AG04449 (cell line): ENCODE measurements around the gene TYMP.

ENCODE experiments used
- CTCF ChIA-PET: fragments of 350-600 bp; formaldehyde crosslinking; extraction: SDS; loops from one replicate; lab custom pipeline; 2021; ENCODE audit warnings: antibody characterized with exemption; lab: Yijun Ruan, JAX
- POLR2A ChIA-PET: fragments of 400-600, 350-600 bp; formaldehyde crosslinking; extraction: SDS; loops from one replicate; lab custom pipeline; 2020; ENCODE audit warnings: antibody characterized with exemption, inconsistent platforms; lab: Yijun Ruan, JAX
- DNase-seq: peaks from one replicate; pipeline ENCODE4 v3.0.0-alpha.2; 2010; ENCODE audit warnings: low read depth, low spot score
- H3K4me3 ChIP-seq: 2 replicates; pipeline ENCODE4 v1.5.1; 2011; ENCODE audit warnings: low read depth, mild to moderate bottlenecking, control low read depth, low read length
- CTCF ChIP-seq: IDR thresholded peaks from one replicate; pipeline ENCODE4 v1.5.1; 2011; ENCODE audit warnings: mild to moderate bottlenecking, moderate library complexity, low read length, control low read depth, inconsistent platforms; ENCODE audit not compliant: insufficient read depth; ENCODE audit errors: missing control alignments

TYMP gene

GRCh38 chr22:50576070-50576469, 46.3 kb upstream of the TYMP start:
- TF ChIP-seq CTCF = peak; percentile 25
- H3K4me3 ChIP-seq = no peak overlapping the region
- CTCF ChIA-PET = interaction anchor here (0.7 to 8.8 kb wide), 10 partner anchors 11 to 136 kb away, joined by 3 to 124 read pairs (median 4); partner anchors contain the start of genes ARSA, SCO2 and SYCE3
- DNase-seq = no peak
- POLR2A ChIA-PET = no interaction called here

DNA sequence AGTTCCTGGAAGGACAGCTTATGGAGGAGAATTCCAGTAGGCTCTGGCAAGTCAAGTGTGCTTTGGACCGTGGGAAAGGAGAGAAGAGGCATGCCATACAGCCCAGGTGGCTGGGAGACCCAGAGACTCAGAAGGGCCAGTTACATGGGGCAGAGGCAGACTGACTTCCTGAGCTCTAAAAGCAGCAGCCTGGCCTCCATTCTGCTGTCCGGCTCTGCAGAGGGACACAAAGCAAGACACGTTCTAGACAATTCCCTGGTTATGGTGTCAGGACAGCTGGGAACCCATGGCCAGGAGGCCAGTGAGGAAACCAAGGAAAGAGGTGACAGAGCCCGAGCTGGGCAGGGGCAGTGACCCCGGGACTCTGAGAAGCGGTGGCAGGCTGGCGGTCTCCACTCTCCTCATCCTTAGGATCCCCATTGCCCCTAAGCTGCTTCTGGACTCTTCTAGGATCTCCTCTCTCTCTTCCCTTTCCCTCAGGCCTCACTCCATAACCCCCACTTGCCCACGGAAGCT, 45.7 kb upstream of the TYMP start:
- DNase-seq = no peak
- no peak overlapping the region for H3K4me3 ChIP-seq
- no peak for TF ChIP-seq CTCF
- POLR2A ChIA-PET = interaction anchor here (1.1 kb wide), 1 partner anchor 50 kb away, joined by 4 read pairs; the partner anchor contains the start of gene SCO2
- CTCF ChIA-PET = interaction anchor here (0.7 to 8.8 kb wide), 7 partner anchors 11 to 124 kb away, joined by 3 to 124 read pairs (median 6); partner anchors contain the start of genes ARSA, SCO2 and SYCE3

DNA sequence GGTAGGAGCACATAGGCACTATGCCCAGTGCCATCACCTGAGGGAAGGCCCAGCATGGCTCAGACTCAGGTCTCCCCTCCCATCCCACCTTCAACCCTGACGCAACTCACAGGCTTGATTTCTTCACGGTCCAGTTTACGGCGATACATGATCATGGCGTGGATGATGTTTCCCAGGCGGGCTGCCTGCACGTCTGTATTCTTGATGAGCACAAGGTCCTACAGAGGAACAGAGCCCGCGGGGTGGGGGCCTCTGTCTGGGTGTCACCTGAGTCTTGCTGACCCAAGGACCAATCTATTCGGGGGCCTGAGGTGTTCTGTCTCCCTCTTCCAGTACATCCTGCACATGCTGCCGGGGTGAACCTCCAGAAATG, 44.6 kb upstream of the TYMP start:
- ChIA-PET POLR2A (no interaction called here), CTCF (interaction anchor here (2.5 to 8.8 kb wide), 3 partner anchors 10 to 118 kb away, joined by 13 to 124 read pairs (median 36); partner anchors contain the start of gene SYCE3)
- H3K4me3 ChIP-seq = no peak overlapping the region
- no peak for TF ChIP-seq CTCF
- DNase-seq = no peak

DNA sequence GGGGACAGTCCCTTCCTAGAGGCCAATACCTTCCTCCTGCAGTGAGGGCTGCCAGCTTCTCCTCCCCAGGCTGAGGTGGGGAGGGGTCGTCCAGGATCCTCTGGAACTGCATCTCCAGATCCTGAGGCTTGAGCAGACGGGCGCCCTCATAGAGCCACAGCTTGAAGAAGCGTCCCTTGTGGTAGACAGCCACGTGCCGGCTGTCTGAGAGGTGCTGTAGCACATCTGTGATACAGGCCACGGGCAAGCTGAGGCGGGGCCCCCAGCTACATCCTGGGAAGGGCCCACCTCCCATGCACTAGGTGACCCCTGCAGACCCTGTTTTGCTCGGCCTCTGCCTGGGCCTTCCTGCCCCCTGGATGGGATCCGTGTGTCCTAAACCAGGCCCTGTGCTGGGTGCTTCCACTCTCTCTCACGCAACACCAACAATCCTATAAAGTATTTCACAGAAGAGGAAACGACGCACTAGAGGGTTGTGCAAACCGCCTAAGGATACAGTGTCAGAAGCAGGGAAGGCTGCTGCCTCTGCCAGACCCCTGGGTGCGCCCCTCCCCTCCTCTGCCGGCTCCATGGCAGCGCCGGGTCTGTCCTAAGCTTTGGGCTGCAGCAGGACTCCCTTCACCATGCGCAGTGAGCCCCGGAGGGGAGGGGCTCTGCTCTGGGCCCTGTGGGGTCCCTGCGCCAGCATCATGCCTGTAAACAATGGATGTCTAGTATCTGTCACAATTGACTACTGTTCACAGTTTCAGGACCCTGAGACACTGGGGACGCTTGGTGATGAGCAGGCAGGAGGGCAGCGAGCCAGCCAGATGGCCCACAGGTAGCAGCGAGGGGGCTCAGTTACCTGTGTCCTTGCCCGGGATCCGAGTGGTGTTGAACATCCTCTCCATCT, 43.9 kb upstream of the TYMP start:
- no peak for TF ChIP-seq CTCF
- ChIA-PET POLR2A (no interaction called here), CTCF (interaction anchor here (2.5 to 8.8 kb wide), 3 partner anchors 9 to 119 kb away, joined by 13 to 124 read pairs (median 36); partner anchors contain the start of gene SYCE3)
- no peak overlapping the region for H3K4me3 ChIP-seq
- DNase-seq = no peak

DNA sequence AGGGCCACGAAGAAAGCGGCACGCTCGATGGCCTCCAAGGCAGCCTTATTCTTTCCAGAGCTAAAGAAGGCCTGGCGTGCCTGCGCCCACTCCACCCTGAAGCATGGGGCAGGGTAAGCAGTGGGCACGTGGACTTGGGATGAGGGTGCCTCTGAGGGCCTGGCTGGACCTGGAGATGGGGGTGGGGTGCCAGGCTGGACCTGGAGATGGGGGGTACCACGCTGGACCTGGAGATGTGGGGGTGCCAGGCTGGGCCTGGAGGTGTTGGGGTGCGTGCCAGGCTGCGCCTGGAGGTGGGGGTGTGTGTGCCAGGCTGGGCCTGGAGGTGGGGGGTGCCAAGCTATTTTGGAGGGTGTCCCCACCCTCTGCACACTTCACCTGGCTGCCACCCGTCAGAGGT, 43.2 kb upstream of the TYMP start:
- no peak overlapping the region for H3K4me3 ChIP-seq
- ChIA-PET POLR2A (no interaction called here), CTCF (interaction anchor here (1.0 to 8.8 kb wide), 3 partner anchors 8 to 123 kb away, joined by 3 to 124 read pairs (median 4); partner anchors contain the start of genes KLHDC7B and SYCE3)
- no peak for DNase-seq
- TF ChIP-seq CTCF = no peak
